ENCODE data around the gene PPFIA1.

DNA sequence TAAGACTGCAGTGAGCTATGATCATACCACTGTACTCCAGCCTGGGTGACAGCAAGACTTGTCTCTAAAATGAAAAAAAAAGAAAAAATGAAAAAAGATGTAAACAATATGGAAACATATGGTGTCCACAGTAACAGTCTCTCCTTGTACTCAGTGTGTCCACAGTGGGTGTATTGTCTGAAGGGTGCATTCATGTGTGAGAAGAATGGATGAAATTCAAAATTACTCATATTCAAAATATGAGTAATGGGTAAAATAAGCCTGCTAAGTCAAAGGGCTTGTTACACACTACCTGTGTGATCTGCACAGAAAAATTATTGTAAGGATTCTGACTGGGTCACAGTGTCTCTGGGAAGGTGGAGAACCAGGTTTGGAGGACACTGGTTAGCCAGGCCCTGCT, 26.9 kb downstream of the PPFIA1 start:
- TF ChIP-seq, protein P1, sequence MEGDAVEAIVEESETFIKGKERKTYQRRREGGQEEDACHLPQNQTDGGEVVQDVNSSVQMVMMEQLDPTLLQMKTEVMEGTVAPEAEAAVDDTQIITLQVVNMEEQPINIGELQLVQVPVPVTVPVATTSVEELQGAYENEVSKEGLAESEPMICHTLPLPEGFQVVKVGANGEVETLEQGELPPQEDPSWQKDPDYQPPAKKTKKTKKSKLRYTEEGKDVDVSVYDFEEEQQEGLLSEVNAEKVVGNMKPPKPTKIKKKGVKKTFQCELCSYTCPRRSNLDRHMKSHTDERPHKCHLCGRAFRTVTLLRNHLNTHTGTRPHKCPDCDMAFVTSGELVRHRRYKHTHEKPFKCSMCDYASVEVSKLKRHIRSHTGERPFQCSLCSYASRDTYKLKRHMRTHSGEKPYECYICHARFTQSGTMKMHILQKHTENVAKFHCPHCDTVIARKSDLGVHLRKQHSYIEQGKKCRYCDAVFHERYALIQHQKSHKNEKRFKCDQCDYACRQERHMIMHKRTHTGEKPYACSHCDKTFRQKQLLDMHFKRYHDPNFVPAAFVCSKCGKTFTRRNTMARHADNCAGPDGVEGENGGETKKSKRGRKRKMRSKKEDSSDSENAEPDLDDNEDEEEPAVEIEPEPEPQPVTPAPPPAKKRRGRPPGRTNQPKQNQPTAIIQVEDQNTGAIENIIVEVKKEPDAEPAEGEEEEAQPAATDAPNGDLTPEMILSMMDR (conservative IDR thresholded peaks at IDR 0.05 in 1 of 2, IDR thresholded peaks at IDR 0.05 in 1 of 2; ENCODE audit: extremely low read depth in 1 of 2, insufficient read depth in 1 of 2, low read depth in 1 of 2, low read length in 2 of 2), result no peak
- TF ChIP-seq EZH2 (IDR thresholded peaks at IDR 0.05; ENCODE audit: borderline replicate concordance, low read length), result no peak
